Lower leg skin (tissue), 3 donors: ENCODE data around the gene NAV1.

Experiments
- CTCF ChIP-seq, 3 donors: fragments of 450-650 bp; IDR thresholded peaks; one replicate each; pipeline ENCODE4 v1.5.1; 2016; ENCODE audit warnings: antibody characterized with exemption in 3 of 3, mild to moderate bottlenecking in 3 of 3, moderate library complexity in 2 of 3
- POLR2A ChIP-seq, 2 donors: fragments of 450-650 bp; IDR thresholded peaks; one replicate each; pipeline ENCODE4 v1.6.1; 2016 to 2017; ENCODE audit warnings: antibody characterized with exemption in 2 of 2, mild to moderate bottlenecking in 1 of 2, moderate library complexity in 1 of 2

DNA sequence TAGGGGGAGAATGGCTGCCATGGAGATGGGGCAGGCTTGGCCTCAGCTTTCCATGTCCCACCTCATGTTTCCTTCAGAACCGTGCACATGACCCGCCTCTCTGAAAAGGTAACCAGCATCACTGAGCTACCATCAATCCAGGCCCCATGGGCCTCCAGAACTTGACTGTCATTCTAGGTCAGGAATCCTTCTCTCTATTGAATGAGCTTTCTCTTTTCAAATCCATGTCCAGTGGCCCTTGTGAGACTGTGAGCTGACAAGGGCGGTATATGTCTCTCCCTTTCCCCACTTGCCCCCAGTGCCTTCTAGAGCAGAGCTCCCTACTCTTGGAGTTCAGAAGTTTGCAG is 36.4 kb upstream of the NAV1 start:
- TF ChIP-seq CTCF (IDR thresholded peaks at IDR 0.05) = no peak
- no peak for TF ChIP-seq POLR2A (IDR thresholded peaks at IDR 0.05)
